ENCODE results near the gene MAPK10. TPM values are rescaled to one million over a fixed set of nuclear protein-coding genes. Genes with fewer than 3 reads are reported as not detected.

Gene MAPK10
- total RNA-seq, 4 donors from 2014 or later: 0.15 to 1.5 (median 0.35) TPM; not detected in 1

GRCh38 chr4:86272669-86273068 lies 87.2 kb downstream of the MAPK10 start:
- Histone ChIP-seq H3K36me3 (no peaks in the 10 kb centered on the region), H3K9me3 (no peaks in the 10 kb centered on the region), H3K4me1 (no peaks in the 10 kb centered on the region), H3K4me3 (no peak overlapping the region), H3K27me3 (no peaks in the 10 kb centered on the region), H3K27ac (no peak overlapping the region)
- intact Hi-C loops (cut with DNase I; ENCODE audit: low total_unique reads): no loop called here
- DNase-seq (no peak), ATAC-seq (no peak)
- TF ChIP-seq POLR2A (IDR thresholded peaks at IDR 0.05) (no peak), CTCF (IDR thresholded peaks at IDR 0.05 in 4 of 5, conservative IDR thresholded peaks at IDR 0.05 in 1 of 5) (no peak)
- in situ Hi-C loops (cut with MboI; ENCODE audit: low sequenced_read_pairs in 4 of 4): no loop called here

DNA sequence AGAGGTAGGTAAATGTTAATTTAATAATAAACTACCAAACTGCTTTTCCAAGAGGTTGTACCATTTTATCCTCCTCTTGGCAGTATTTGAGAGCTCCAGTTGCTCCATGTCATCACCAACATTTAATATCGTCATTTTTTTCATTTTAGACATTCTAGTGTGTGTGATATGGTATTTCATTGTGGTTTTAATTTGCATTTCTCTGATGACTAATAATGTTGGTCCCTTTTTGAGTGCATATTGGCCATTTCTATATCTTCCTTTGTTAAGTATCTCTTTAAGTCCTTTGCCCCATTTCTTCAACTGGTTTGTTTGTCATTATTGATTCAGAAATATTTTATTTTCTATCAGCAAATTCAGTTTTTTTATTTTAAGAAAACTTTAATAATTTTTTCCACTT lies 88.8 kb downstream of the MAPK10 start:
- Histone ChIP-seq H3K27ac (no peak overlapping the region), H3K27me3 (no peaks in the 10 kb centered on the region), H3K4me3 (no peak overlapping the region), H3K4me1 (no peaks in the 10 kb centered on the region), H3K36me3 (no peaks in the 10 kb centered on the region), H3K9me3 (no peaks in the 10 kb centered on the region)
- ATAC-seq (no peak), DNase-seq (no peak)
- TF ChIP-seq POLR2A (IDR thresholded peaks at IDR 0.05) (no peak), CTCF (IDR thresholded peaks at IDR 0.05 in 4 of 5, conservative IDR thresholded peaks at IDR 0.05 in 1 of 5) (no peak)
- intact Hi-C loops (cut with DNase I; ENCODE audit: low total_unique reads): no loop called here
- in situ Hi-C loops (cut with MboI; ENCODE audit: low sequenced_read_pairs in 4 of 4): no loop called here

GRCh38 chr4:86269354-86269753 lies 90.5 kb downstream of the MAPK10 start:
- H3K9me3 ChIP-seq: no peaks in the 10 kb centered on the region
- no peaks in the 10 kb centered on the region for H3K4me1 ChIP-seq
- in situ Hi-C loops (cut with MboI; ENCODE audit: low sequenced_read_pairs in 4 of 4) (no loop called here), intact Hi-C loops (cut with DNase I; ENCODE audit: low total_unique reads) (no loop called here)
- no peak overlapping the region for H3K4me3 ChIP-seq
- ATAC-seq: no peak
- no peaks in the 10 kb centered on the region for H3K27me3 ChIP-seq
- DNase-seq: no peak
- TF ChIP-seq POLR2A (IDR thresholded peaks at IDR 0.05) (no peak), CTCF (IDR thresholded peaks at IDR 0.05 in 4 of 5, conservative IDR thresholded peaks at IDR 0.05 in 1 of 5) (no peak)
- H3K36me3 ChIP-seq: no peaks in the 10 kb centered on the region
- H3K27ac ChIP-seq: no peak overlapping the region

GRCh38 chr4:86264241-86264640 lies 95.6 kb downstream of the MAPK10 start:
- H3K9me3 ChIP-seq: no peaks in the 10 kb centered on the region
- no peak overlapping the region for H3K27ac ChIP-seq
- in situ Hi-C loops (cut with MboI; ENCODE audit: low sequenced_read_pairs in 4 of 4): no loop called here
- TF ChIP-seq POLR2A (IDR thresholded peaks at IDR 0.05): no peak
- TF ChIP-seq CTCF (IDR thresholded peaks at IDR 0.05 in 4 of 5, conservative IDR thresholded peaks at IDR 0.05 in 1 of 5): no peak
- intact Hi-C loops (cut with DNase I; ENCODE audit: low total_unique reads): no loop called here
- no peaks in the 10 kb centered on the region for H3K4me1 ChIP-seq
- no peak overlapping the region for H3K4me3 ChIP-seq
- no peaks in the 10 kb centered on the region for H3K27me3 ChIP-seq
- H3K36me3 ChIP-seq: no peaks in the 10 kb centered on the region
- no peak for DNase-seq
- ATAC-seq: no peak

DNA sequence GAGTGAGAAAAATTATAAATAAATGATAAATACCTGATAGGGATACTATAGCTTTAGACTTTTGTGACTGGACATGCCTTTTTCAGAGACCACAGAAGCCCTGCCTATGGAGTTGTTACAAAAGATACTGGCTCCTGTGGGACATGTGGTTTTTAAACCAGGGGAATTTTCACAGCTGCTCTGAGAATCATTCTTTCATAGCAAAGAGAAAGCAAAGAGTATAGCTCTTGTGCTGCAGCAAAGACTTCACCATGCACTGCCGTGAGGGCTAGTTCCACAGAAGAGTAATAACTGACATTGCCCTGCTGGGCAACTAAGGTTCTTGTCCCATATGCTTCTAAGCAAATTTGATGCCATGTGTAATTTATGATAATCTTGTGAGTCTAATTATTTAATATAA lies 98.2 kb downstream of the MAPK10 start:
- Histone ChIP-seq H3K9me3 (no peaks in the 10 kb centered on the region), H3K27ac (no peak overlapping the region), H3K36me3 (no peaks in the 10 kb centered on the region), H3K27me3 (no peaks in the 10 kb centered on the region), H3K4me3 (no peak overlapping the region), H3K4me1 (no peaks in the 10 kb centered on the region)
- in situ Hi-C loops (cut with MboI; ENCODE audit: low sequenced_read_pairs in 4 of 4): no loop called here
- intact Hi-C loops (cut with DNase I; ENCODE audit: low total_unique reads): no loop called here
- no peak for DNase-seq
- no peak for TF ChIP-seq POLR2A (IDR thresholded peaks at IDR 0.05)
- no peak for TF ChIP-seq CTCF (IDR thresholded peaks at IDR 0.05 in 4 of 5, conservative IDR thresholded peaks at IDR 0.05 in 1 of 5)
- ATAC-seq: no peak
